Uterus (tissue), 4 donors: ENCODE data around the gene SAMD8. TPM values are rescaled to one million over a fixed set of nuclear protein-coding genes. Genes with fewer than 3 reads are reported as not detected.
"Not testable (repeated sequence)": the region's sequence is repeated elsewhere in the genome, so short reads cannot be mapped to it uniquely, and the experiment has no call there.

ENCODE experiments used
- DNase-seq, 2 donors: peaks; one replicate each; pipeline ENCODE4 v3.0.0-alpha.2; 2019 to 2020
- H3K27ac ChIP-seq, 2 donors: fragments of 200-600 bp; sonication (generic); 1 replicate in 1 of 2; 2 replicates in 1 of 2; pipeline ENCODE4 v1.5.1; 2016 to 2018
- H3K27me3 ChIP-seq, 2 donors: fragments of 200-600 bp; sonication (generic); one replicate each; pipeline ENCODE4 v1.5.1; 2018 to 2019; ENCODE audit warnings: control low read depth in 1 of 2
- H3K36me3 ChIP-seq, 2 donors: fragments of 200-600 bp; sonication (generic); one replicate each; pipeline ENCODE4 v1.5.1; 2019; ENCODE audit warnings: control low read depth in 1 of 2
- H3K4me1 ChIP-seq, 2 donors: fragments of 200-600 bp; sonication (generic); one replicate each; pipeline ENCODE4 v1.5.1; 2018 to 2019; ENCODE audit warnings: control low read depth in 1 of 2
- H3K4me3 ChIP-seq, 2 donors: fragments of 200-600 bp; sonication (generic); 1 replicate in 1 of 2; 2 replicates in 1 of 2; pipeline ENCODE4 v1.5.1; 2018 to 2019; ENCODE audit warnings: mild to moderate bottlenecking in 1 of 2
- H3K9me3 ChIP-seq, 2 donors: fragments of 200-600 bp; sonication (generic); one replicate each; pipeline ENCODE4 v1.5.1; 2019; ENCODE audit warnings: control low read depth in 1 of 2
- POLR2A ChIP-seq, 2 donors: fragments of 450-650 bp; IDR thresholded peaks; one replicate each; pipeline ENCODE4 v1.6.1; 2016; ENCODE audit warnings: antibody characterized with exemption in 2 of 2, mild to moderate bottlenecking in 1 of 2, moderate library complexity in 1 of 2
- intact Hi-C: fragments of 100-400 bp; cut with DNase I; formaldehyde crosslinking; loops from one replicate; pipeline ENCODE4 v1.15.1; 2023; ENCODE audit warnings: low total_unique reads
- total RNA-seq, 4 donors: library from RNA; depleted of rRNA in 3 of 4; stranded (reverse); fragments of >200 nt in 3 of 4; gene quantifications; one replicate each; pipeline versions ENCODE4 v1.1.0 to v1.2.4, GENCODE V29; 2014 to 2023
- TF ChIP-seq, protein P1 (sequence below), 4 experiments: fragments of 200-600 bp in 2 of 4; fragments of 450-650 bp in 2 of 4; sonication (generic) in 2 of 4; IDR thresholded peaks; one replicate each; pipeline ENCODE4 v1.5.1; 2016 to 2019; ENCODE audit warnings: antibody characterized with exemption in 4 of 4, mild to moderate bottlenecking in 2 of 4, moderate library complexity in 1 of 4
- donor health status: DM: yes; HTN: yes; CAD: no.

SAMD8 gene
- total RNA-seq, 4 donors from 2014 or later, result 25.4 to 51.4 (median 49.2) TPM

DNA sequence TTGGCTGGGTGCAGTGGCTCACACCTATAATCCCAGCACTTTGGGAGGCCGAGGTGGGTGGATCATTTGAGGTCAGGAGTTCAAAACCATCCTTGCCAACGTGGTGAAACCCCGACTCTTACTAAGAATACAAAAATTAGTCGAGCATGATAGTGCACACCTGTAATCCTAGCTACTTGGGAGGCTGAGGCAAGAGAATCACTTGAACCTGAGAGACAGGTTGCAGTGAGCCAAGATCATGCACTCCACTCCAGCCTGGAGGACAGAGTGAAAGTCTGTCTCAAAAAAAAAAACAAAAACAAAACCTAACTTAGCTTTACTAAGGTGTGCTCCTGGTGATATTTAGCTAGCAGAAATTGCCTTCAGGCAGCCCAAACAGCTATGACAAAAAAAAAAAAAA is 74.9 kb downstream of the SAMD8 start:
- Histone ChIP-seq H3K4me1 (no peaks in the 10 kb centered on the region), H3K4me3 (no peak overlapping the region), H3K27me3 (no peaks in the 10 kb centered on the region), H3K9me3 (no peaks in the 10 kb centered on the region), H3K36me3 (no peaks in the 10 kb centered on the region), H3K27ac (no peak overlapping the region)
- DNase-seq, result no peak
- TF ChIP-seq, protein P1, sequence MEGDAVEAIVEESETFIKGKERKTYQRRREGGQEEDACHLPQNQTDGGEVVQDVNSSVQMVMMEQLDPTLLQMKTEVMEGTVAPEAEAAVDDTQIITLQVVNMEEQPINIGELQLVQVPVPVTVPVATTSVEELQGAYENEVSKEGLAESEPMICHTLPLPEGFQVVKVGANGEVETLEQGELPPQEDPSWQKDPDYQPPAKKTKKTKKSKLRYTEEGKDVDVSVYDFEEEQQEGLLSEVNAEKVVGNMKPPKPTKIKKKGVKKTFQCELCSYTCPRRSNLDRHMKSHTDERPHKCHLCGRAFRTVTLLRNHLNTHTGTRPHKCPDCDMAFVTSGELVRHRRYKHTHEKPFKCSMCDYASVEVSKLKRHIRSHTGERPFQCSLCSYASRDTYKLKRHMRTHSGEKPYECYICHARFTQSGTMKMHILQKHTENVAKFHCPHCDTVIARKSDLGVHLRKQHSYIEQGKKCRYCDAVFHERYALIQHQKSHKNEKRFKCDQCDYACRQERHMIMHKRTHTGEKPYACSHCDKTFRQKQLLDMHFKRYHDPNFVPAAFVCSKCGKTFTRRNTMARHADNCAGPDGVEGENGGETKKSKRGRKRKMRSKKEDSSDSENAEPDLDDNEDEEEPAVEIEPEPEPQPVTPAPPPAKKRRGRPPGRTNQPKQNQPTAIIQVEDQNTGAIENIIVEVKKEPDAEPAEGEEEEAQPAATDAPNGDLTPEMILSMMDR (IDR thresholded peaks at IDR 0.05), result no peak
- TF ChIP-seq POLR2A (IDR thresholded peaks at IDR 0.05), result no peak
- intact Hi-C loops, result no loop called here

DNA sequence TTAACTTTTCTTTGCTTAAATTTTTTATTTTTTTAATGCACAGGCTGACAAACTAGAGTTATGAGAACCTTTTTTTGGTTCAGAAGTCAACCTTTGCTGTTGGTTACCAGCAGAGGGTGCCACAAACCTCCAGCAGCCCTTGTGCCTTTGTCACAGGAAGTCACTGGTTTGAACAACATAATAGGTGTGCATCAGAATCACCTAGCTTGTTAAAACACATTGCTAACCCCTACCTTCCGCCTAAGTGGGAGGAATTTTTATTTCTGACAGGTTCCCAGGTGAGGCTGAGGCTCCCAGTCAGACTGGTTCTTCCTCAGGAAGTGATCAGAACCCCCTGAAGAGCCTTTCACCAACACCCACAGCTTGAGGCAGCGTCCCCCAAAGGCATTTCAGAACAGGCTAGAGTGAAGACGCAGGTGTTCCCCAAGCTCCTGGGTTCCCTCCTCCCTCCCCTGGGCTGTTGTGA is 76.5 kb downstream of the SAMD8 start:
- Histone ChIP-seq H3K4me1 (no peaks in the 10 kb centered on the region), H3K9me3 (no peaks in the 10 kb centered on the region), H3K27ac (no peak overlapping the region), H3K4me3 (no peak overlapping the region), H3K27me3 (no peaks in the 10 kb centered on the region), H3K36me3 (no peaks in the 10 kb centered on the region)
- DNase-seq, result peak; percentile 34 to 41
- TF ChIP-seq, protein P1 (IDR thresholded peaks at IDR 0.05), result peak; percentile 41 to 63 (median 54)
- no peak for TF ChIP-seq POLR2A (IDR thresholded peaks at IDR 0.05)
- intact Hi-C loops, result no loop called here

DNA sequence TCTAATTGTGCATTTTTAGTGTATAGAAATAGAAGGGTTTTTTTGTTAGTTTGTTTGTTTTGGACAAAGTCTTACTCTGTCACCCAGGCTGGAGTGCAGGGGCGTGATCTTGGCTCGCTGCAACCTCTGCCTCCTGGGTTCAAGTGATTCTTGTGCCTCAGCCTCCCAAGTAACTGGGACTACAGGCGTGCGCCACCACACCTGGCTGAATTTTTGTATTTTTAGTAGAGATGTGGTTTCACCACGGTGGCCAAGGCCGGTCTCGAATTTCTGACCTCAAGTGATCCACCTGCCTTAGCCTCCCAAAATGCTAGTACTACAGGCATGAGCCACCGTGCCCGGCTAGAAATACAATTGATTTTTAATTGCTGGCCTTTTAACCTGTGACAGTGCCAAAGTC is 77.1 kb downstream of the SAMD8 start:
- H3K4me3 ChIP-seq, H3K4me1 ChIP-seq, H3K9me3 ChIP-seq, H3K27me3 ChIP-seq, intact Hi-C loops, DNase-seq, H3K36me3 ChIP-seq, H3K27ac ChIP-seq: not testable (repeated sequence)

DNA sequence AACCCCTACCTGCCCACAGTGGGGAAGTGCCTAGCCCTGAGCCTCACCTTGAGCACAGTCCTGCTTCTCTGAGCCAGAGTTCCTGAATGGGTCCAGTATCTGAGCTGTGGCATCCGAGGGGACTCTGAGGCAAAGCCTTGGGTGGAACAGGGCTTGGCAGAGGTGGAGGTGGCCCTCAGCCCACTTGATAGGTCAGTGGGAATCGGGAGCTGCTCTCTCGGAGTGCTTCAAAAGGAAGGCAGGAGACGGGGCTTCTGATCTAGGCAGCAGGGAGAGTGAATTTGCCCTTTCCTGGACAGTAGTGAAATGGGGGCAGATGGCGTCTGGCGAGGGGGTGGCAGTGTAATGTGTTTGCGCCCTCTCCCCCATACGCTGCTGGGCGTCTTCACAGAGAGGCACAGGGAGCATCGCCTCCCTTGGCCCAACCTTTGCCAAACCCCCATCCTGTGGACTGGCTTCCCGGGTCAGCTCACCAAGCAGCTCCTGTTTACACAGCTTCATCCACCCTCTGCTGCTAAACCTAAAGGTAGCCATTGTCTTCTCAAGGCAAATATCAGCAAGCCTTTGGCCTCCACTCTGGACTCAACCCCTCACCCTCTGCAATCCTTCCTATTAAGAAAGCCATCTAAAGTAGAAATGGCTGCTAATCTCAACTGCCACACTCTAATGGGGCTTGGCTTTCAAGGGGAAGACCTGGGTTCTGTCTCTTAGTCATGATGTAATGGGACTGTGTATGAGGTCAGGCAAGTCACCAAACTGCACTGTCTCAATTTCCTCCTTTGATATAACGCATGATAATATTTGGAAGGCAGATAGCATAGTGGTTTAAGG is 78.0 kb downstream of the SAMD8 start:
- Histone ChIP-seq H3K4me1 (no peaks in the 10 kb centered on the region), H3K9me3 (no peaks in the 10 kb centered on the region), H3K4me3 (no peak overlapping the region), H3K36me3 (no peaks in the 10 kb centered on the region), H3K27me3 (no peaks in the 10 kb centered on the region), H3K27ac (no peak overlapping the region)
- no peak for DNase-seq
- TF ChIP-seq, protein P1 (IDR thresholded peaks at IDR 0.05), result no peak
- TF ChIP-seq POLR2A (IDR thresholded peaks at IDR 0.05), result no peak
- intact Hi-C loops, result no loop called here

DNA sequence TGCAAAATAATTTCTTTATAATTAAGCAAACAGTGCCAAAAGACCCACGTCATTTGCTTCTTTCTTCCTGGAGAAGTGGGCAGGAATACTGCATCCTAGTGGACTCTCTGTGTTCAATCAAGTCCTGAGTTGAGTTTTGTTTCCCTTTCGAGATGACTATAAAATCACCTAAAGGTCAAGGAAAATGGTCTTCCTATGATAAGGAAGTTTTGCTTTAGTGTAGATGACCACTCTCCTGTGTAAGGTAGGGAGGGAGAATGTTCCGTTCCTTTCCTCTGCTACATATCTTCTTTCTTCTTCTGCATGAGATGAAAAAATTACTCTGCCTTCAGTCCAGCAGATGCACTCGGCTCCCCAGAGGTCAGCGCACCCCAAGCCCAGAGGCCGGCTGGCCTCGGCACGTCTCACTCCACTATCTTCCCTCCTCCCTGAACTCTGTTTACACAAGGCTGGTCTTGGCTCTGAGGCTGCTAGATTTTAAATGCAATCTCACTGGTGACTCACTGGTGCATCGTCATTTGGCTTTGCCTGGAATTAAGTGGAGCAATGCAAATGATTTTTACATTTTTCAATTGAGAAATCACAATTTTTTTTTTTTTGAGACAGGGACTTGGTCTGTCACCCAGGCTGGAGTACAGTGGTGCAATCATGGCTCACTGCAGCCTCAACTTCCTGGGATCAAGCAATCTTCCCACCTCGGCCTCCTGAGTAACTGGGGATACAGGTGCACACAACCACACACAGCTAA is 80.5 kb downstream of the SAMD8 start:
- DNase-seq, result peak; percentile 55 to 70
- no peak overlapping the region for H3K4me3 ChIP-seq
- intact Hi-C loops, result no loop called here
- TF ChIP-seq, protein P1 (IDR thresholded peaks at IDR 0.05), result no peak
- TF ChIP-seq POLR2A (IDR thresholded peaks at IDR 0.05), result no peak
- no peaks in the 10 kb centered on the region for H3K27me3 ChIP-seq
- H3K36me3 ChIP-seq, result no peaks in the 10 kb centered on the region
- no peaks in the 10 kb centered on the region for H3K9me3 ChIP-seq
- H3K27ac ChIP-seq, result peak overlapping the region; percentile 55
- no peaks in the 10 kb centered on the region for H3K4me1 ChIP-seq

DNA sequence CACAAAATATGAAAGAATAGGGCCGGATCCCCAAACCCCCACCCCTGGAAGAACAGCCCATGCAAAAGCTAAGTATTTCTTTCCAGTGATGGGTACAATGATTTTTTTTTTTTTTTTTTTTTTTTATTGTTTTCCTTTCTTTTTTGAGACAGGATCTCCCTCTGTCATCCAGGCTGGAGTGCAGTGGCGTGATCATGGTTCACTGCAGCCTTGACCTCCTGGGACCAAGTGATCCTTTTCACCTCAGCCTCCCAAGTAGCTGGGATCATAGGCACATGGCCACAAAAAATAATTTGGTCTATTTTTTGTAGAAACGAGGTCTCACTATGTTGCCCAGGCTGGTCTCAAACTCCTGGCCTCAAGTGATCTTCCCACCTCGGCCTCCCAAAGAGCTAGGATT is 83.2 kb downstream of the SAMD8 start:
- peak overlapping the region in 1 of 2 donors; percentile 14 for H3K27ac ChIP-seq
- H3K36me3 ChIP-seq, DNase-seq, H3K27me3 ChIP-seq, H3K4me1 ChIP-seq, H3K9me3 ChIP-seq, H3K4me3 ChIP-seq, intact Hi-C loops: not testable (repeated sequence)
